Activated CD4-positive, alpha-beta T cell treated with anti-CD3 and anti-CD28 coated beads for 36 hours (primary cell): ENCODE results near the gene PSMD13. TPM values are rescaled to one million over a fixed set of nuclear protein-coding genes. Genes with fewer than 3 reads are reported as not detected.

ENCODE experiments used
- ATAC-seq: fragments of 200-7000 bp; cut with Tn5 transposase; one replicate; pipeline ENCODE4 v1.10.0; 2021; ENCODE audit warnings: mild to moderate bottlenecking, moderate library complexity
- CTCF ChIA-PET: fragments of 350-600 bp; sonication (Branson Sonifier 250); formaldehyde crosslinking; loops from one replicate; lab custom pipeline; 2021; ENCODE audit warnings: antibody characterized with exemption; lab: Charles Lee
- POLR2A ChIA-PET: fragments of 350-600 bp; sonication (Branson Sonifier 250); formaldehyde crosslinking; loops from one replicate; lab custom pipeline; 2021; ENCODE audit warnings: antibody characterized with exemption, inconsistent platforms; lab: Charles Lee
- DNase-seq: peaks from one replicate; pipeline ENCODE4 v3.0.0-alpha.2; 2020
- H3K27ac Mint-ChIP-seq: one replicate; pipeline ENCODE4 v1.8.0; 2021; ENCODE audit warnings: mixed read lengths
- H3K27me3 Mint-ChIP-seq: one replicate; pipeline ENCODE4 v1.8.0; 2021; ENCODE audit warnings: mixed read lengths
- H3K36me3 Mint-ChIP-seq: one replicate; pipeline ENCODE4 v1.8.0; 2021; ENCODE audit warnings: low read depth, mixed read lengths
- H3K4me1 Mint-ChIP-seq: one replicate; pipeline ENCODE4 v1.8.0; 2021; ENCODE audit warnings: mixed read lengths
- H3K4me3 Mint-ChIP-seq: one replicate; pipeline ENCODE4 v1.8.0; 2021; ENCODE audit warnings: mild to moderate bottlenecking, moderate library complexity, mixed read lengths
- H3K9me3 Mint-ChIP-seq: one replicate; pipeline ENCODE4 v1.8.0; 2021; ENCODE audit warnings: low read depth, mixed read lengths
- intact Hi-C, 2 experiments: fragments of 100-400 bp; cut with DNase I in 1 of 2; cut with micrococcal nuclease in 1 of 2; formaldehyde crosslinking; loops; one replicate each; pipeline versions ENCODE4 v1.14.2 to v1.15.1; 2022 to 2024; cut with DNase I, micrococcal nuclease
- total RNA-seq, 2 experiments: library from RNA; stranded (reverse); gene quantifications; one replicate each; pipeline ENCODE4 v1.2.3, GENCODE V29; 2021

The PSMD13 gene
- total RNA-seq, 2 experiments from 2014 or later: 134 to 212 TPM

DNA sequence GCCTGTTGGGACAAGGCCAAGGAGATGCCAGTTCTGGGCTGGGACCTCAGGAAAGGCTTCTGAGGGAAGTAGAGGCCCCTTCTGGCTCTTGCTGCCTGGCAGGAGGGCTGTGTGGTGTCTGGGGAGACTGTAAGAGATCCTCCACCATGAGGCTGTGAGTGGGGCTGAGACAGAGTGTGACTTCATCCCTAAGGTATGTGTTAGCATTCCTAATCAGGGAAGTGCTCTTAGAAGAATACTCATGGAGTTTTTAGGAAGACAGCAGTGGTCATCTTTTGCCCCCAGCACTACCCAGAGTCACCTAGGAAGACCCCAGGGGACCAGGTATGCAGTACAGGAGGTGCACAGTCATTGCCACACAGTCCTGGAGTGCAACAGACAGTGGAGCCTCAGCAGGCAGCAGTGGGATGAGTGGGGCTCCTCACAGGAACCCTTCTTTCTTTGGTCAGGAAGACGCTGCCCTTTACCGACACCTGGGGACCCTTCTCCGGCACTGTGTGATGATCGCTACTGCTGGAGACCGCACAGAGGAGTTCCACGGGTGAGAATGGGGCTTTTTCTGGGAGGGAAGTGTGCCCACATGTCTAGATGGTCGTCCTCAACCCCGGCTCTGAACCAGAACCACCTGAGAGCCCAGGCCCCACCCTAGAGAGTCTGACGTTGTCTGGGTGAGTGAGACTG, 26.5 kb upstream of the PSMD13 start:
- Mint-ChIP-seq H3K9me3 (no peaks in the 10 kb centered on the region), H3K27me3 (no peaks in the 10 kb centered on the region), H3K4me3 (peak overlapping the region; percentile 94), H3K4me1 (peaks cover 29% of the 10 kb centered on the region), H3K27ac (peak overlapping the region; percentile 64), H3K36me3 (peaks cover 69% of the 10 kb centered on the region)
- CTCF ChIA-PET: interaction anchor here (1.6 kb wide), 1 partner anchor 40 kb away, joined by 5 read pairs; no protein-coding TSS in a partner anchor
- POLR2A ChIA-PET: interaction anchor here (0.8 kb wide), 1 partner anchor 1633 kb away, joined by 3 read pairs; no protein-coding TSS in a partner anchor
- ATAC-seq (no peak), DNase-seq (no peak)
- intact Hi-C loops: no loop called here

DNA sequence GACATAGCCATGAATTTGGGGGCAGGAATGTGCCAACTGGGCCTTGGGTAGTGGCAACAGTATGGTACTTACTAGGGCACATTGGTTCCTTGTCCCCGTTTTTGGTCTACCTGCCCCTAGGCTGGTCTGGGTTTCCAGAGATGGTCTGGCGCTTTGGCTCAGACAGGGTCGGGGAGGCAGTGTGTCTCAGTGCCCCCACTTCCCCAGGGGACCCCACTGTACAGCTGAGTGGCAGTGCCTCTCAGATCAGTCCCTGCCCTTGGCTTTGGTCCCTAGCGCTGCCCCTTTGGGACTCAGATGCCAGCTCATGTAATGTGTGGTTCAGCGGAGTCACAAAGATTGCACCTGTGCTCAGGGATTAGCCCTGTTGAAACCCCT, 26.0 kb upstream of the PSMD13 start:
- peak overlapping the region; percentile 47 for H3K27ac Mint-ChIP-seq
- intact Hi-C loops: no loop called here
- H3K4me3 Mint-ChIP-seq: no peak overlapping the region
- H3K27me3 Mint-ChIP-seq: no peaks in the 10 kb centered on the region
- DNase-seq (no peak), ATAC-seq (no peak)
- peaks cover 70% of the 10 kb centered on the region for H3K36me3 Mint-ChIP-seq
- ChIA-PET CTCF (no interaction called here), POLR2A (no interaction called here)
- H3K9me3 Mint-ChIP-seq: no peaks in the 10 kb centered on the region
- peaks cover 23% of the 10 kb centered on the region for H3K4me1 Mint-ChIP-seq

GRCh38 chr11:211295-211694, 25.5 kb upstream of the PSMD13 start:
- DNase-seq (no peak), ATAC-seq (no peak)
- intact Hi-C loops: no loop called here
- peaks cover 18% of the 10 kb centered on the region for H3K4me1 Mint-ChIP-seq
- H3K36me3 Mint-ChIP-seq: peaks cover 67% of the 10 kb centered on the region
- H3K27me3 Mint-ChIP-seq: no peaks in the 10 kb centered on the region
- H3K9me3 Mint-ChIP-seq: no peaks in the 10 kb centered on the region
- ChIA-PET POLR2A (no interaction called here), CTCF (interaction anchor here (0.9 kb wide), 1 partner anchor 40 kb away, joined by 3 read pairs; no protein-coding TSS in a partner anchor)
- H3K4me3 Mint-ChIP-seq: no peak overlapping the region
- H3K27ac Mint-ChIP-seq: peak overlapping the region; percentile 47

DNA sequence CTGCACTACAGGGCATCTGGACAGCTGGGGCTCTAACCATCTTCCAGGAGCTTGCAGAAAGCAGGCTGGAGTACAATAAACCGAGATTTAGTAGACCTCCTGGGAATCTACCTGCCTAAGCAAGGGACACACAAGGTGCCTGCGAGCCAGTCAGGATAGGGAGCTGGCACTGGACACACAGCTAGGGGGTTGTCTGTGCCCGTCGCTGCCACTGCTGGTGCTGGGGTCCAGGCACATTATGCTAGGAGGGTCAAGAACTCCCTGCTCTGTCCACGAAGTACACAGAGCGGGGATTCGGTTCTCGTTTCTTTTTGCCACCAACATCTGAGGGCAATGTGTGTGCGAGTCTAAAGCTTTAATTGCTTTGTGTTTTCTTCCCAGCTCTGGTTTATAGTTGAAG, 25.0 kb upstream of the PSMD13 start:
- ChIA-PET POLR2A (no interaction called here), CTCF (interaction anchor here (0.9 kb wide), 1 partner anchor 39 kb away, joined by 3 read pairs; no protein-coding TSS in a partner anchor)
- H3K27ac Mint-ChIP-seq: peak overlapping the region; percentile 67
- H3K9me3 Mint-ChIP-seq: no peaks in the 10 kb centered on the region
- no peaks in the 10 kb centered on the region for H3K27me3 Mint-ChIP-seq
- no peak overlapping the region for H3K4me3 Mint-ChIP-seq
- peaks cover 18% of the 10 kb centered on the region for H3K4me1 Mint-ChIP-seq
- DNase-seq (no peak), ATAC-seq (no peak)
- peaks cover 65% of the 10 kb centered on the region for H3K36me3 Mint-ChIP-seq
- intact Hi-C loops: no loop called here

DNA sequence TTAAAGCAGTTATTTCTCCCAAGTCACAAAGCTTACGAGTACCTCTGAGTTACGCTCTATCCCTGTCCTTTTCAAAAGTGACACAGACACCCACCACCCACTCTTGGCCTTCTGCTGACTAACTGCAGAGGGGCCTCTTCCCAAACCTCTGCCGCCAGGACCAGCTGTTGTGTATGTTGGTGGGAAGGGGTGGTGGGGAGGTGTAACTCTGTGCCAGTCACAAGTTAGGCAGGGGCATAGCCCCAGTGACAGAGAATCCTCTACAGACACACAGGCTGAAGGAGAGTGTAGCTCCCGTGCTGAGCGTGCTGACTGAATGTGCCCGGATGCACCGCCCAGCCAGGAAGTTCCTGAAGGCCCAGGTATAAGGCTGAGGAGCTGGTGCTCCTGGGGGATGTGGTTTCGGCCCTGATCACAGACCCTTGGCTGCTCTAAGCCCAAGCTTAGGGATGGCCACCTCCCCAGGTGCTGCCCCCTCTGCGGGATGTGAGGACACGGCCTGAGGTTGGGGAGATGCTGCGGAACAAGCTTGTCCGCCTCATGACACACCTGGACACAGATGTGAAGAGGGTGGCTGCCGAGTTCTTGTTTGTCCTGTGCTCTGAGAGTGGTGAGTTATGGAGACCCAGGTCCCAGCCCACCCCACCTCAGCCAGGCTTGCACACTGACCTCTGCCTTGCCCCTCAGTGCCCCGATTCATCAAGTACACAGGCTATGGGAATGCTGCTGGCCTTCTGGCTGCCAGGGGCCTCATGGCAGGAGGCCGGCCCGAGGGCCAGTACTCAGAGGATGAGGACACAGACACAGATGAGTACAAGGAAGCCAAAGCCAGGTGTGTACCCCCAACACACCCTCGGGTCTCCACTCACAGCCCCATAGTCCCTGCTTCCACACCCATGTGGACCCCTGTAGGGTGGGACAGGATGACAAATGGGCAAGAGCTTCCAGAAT, 24.4 kb upstream of the PSMD13 start:
- intact Hi-C loops: no loop called here
- ChIA-PET POLR2A (no interaction called here), CTCF (interaction anchor here (0.9 kb wide), 1 partner anchor 39 kb away, joined by 3 read pairs; no protein-coding TSS in a partner anchor)
- H3K9me3 Mint-ChIP-seq: no peaks in the 10 kb centered on the region
- peaks cover 63% of the 10 kb centered on the region for H3K36me3 Mint-ChIP-seq
- no peaks in the 10 kb centered on the region for H3K27me3 Mint-ChIP-seq
- ATAC-seq (no peak), DNase-seq (no peak)
- H3K4me3 Mint-ChIP-seq: no peak overlapping the region
- peak overlapping the region; percentile 67 for H3K27ac Mint-ChIP-seq
- H3K4me1 Mint-ChIP-seq: peaks cover 19% of the 10 kb centered on the region

DNA sequence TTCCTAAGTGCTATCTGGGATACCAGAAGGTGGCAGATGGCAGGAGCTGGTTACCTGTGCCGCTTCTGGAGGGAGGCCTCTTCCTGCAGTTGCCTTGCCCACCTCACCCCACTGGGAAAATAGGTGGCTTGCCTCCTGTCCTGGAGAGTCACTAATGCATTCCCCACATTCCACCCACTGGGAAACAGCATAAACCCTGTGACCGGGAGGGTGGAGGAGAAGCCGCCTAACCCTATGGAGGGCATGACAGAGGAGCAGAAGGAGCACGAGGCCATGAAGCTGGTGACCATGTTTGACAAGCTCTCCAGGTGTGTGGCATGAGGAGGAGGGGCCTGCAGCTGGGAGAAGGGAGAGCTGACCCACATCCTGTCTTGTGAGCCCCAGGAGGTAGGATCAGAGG, 23.7 kb upstream of the PSMD13 start:
- POLR2A ChIA-PET: no interaction called here

DNA sequence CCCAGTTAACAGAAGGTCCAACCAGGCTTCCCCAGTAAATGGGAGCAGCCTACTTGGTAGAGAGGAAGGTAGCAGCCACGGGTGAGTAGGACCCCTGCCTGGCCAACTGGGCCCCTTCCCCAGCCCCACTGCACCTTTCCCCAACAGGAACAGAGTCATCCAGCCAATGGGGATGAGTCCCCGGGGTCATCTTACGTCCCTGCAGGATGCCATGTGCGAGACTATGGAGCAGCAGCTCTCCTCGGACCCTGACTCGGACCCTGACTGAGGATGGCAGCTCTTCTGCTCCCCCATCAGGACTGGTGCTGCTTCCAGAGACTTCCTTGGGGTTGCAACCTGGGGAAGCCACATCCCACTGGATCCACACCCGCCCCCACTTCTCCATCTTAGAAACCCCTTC, 22.7 kb upstream of the PSMD13 start:
- DNase-seq (no peak), ATAC-seq (no peak)
- H3K27me3 Mint-ChIP-seq: no peaks in the 10 kb centered on the region
- intact Hi-C loops: no loop called here
- no peak overlapping the region for H3K4me3 Mint-ChIP-seq
- ChIA-PET POLR2A (interaction anchor here (0.6 kb wide), 1 partner anchor 141 kb away, joined by 3 read pairs; no protein-coding TSS in a partner anchor), CTCF (no interaction called here)
- peaks cover 54% of the 10 kb centered on the region for H3K36me3 Mint-ChIP-seq
- peaks cover 26% of the 10 kb centered on the region for H3K4me1 Mint-ChIP-seq
- H3K9me3 Mint-ChIP-seq: no peaks in the 10 kb centered on the region
- no peak overlapping the region for H3K27ac Mint-ChIP-seq

More for the DNA sequence above, 23.7 kb upstream of the PSMD13 start:
- H3K4me3 Mint-ChIP-seq: no peak overlapping the region
- H3K27ac Mint-ChIP-seq: peak overlapping the region; percentile 47
- intact Hi-C loops: no loop called here
- peaks cover 26% of the 10 kb centered on the region for H3K4me1 Mint-ChIP-seq
- peaks cover 61% of the 10 kb centered on the region for H3K36me3 Mint-ChIP-seq
- CTCF ChIA-PET: no interaction called here
- no peaks in the 10 kb centered on the region for H3K27me3 Mint-ChIP-seq
- no peaks in the 10 kb centered on the region for H3K9me3 Mint-ChIP-seq
- no peak for DNase-seq
- ATAC-seq: no peak

DNA sequence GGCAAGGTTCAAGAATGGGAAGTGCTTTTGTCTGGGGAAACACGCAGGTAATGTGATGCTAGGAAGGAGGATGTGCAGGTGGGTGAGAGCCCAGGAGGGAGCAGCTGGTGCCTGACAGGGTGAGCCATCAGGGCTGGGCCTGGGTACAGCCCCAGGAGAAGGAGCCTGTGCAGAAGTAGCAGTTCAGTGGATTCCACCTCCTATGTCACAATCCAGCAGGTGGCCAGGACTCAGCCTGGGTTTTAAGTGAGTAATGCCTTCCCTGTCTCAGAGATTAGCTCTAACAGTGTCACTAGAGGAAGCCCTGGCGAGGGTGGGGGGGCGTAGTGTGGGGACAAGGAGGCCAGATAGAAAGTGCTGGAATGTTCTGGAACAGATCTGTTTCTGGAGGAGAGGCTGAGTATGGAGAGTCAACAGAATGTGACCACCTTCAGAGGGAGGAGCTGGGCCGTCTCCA, 21.2 kb upstream of the PSMD13 start:
- no peaks in the 10 kb centered on the region for H3K9me3 Mint-ChIP-seq
- intact Hi-C loops: no loop called here
- ChIA-PET CTCF (interaction anchor here (0.6 to 1.6 kb wide), 3 partner anchors 9 to 90 kb away, joined by 3 to 5 read pairs (median 5); partner anchors contain the start of genes BET1L and RIC8A), POLR2A (no interaction called here)
- no peak overlapping the region for H3K4me3 Mint-ChIP-seq
- DNase-seq (no peak), ATAC-seq (no peak)
- no peaks in the 10 kb centered on the region for H3K27me3 Mint-ChIP-seq
- H3K27ac Mint-ChIP-seq: peak overlapping the region; percentile 63
- peaks cover 13% of the 10 kb centered on the region for H3K4me1 Mint-ChIP-seq
- H3K36me3 Mint-ChIP-seq: peaks cover 48% of the 10 kb centered on the region

DNA sequence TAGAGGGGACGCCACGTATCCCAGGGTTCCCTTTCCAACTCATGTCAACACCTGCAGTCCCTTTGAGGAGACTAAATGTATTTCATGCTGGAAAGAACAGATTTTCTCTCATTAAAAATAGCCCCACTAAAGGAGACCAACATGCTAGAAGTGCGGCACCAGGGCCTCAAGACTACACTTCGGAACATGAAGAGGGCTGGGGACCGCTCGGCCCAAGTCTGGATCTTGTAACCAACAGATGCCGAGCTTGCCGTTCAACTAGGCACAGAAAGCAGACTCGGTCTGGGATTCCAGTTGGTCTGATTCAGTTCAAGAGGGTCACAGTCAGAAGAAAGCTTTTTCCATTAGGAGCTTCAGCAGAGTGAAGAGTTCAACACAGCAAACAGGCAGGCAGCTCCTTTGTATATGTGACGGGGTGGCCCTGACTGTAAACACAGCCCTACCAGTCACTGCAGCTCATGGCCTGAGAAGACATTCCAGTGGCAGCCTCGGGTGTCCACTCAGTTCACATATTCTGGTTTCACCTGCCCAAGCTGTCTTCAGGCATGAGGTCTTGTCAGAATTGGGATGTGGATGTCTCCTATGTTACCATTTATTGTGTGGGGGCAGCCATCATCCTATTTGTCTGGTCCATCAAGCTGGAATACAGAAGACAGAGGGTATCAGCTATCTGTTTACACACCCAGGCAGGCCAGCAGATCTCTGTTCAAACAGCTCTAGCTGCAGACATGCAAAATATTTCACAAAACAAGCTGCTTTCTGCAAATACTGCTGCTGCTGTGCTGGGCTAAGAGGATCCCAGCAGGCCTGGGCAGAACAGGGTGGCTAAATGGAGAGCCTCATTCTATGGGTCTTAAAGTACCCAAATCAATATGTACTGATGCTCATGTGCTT, 20.4 kb upstream of the PSMD13 start:
- H3K4me3 Mint-ChIP-seq: no peak overlapping the region
- peaks cover 11% of the 10 kb centered on the region for H3K4me1 Mint-ChIP-seq
- CTCF ChIA-PET: interaction anchor here (1.1 to 1.6 kb wide), 7 partner anchors 9 to 89 kb away, joined by 3 to 5 read pairs (median 4); partner anchors contain the start of genes BET1L and RIC8A
- H3K36me3 Mint-ChIP-seq: peaks cover 41% of the 10 kb centered on the region
- H3K27me3 Mint-ChIP-seq: no peaks in the 10 kb centered on the region
- peak overlapping the region; percentile 63 for H3K27ac Mint-ChIP-seq
- ATAC-seq (no peak), DNase-seq (no peak)
- intact Hi-C loops: no loop called here
- H3K9me3 Mint-ChIP-seq: no peaks in the 10 kb centered on the region
- POLR2A ChIA-PET: interaction anchor here (0.8 kb wide), 1 partner anchor 9 kb away, joined by 3 read pairs; the partner anchor contains the start of genes BET1L and RIC8A

DNA sequence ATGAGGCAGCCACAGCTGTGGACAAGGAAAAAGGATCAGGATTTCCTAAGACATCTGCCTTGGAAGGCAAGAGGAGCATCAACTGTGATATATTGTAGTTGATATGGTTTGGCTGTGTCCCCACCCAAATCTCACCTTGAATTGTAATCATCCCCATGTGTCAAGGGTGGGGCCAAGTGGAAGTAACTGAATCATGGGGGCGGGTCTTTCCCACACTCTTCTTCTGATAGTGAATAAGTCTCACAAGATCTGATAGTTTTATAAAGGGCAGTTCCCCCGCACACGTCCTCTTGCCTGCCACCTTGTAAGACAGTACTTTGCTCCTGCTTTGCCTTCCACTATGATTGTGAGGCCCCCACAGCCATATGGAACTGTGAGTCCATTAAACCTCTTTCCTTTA, 19.1 kb upstream of the PSMD13 start:
- intact Hi-C loops: no loop called here
- POLR2A ChIA-PET: no interaction called here
- Mint-ChIP-seq H3K27ac (no peak overlapping the region), H3K4me3 (no peak overlapping the region), H3K4me1 (peaks cover 8% of the 10 kb centered on the region), H3K36me3 (peaks cover 30% of the 10 kb centered on the region), H3K27me3 (no peaks in the 10 kb centered on the region), H3K9me3 (no peaks in the 10 kb centered on the region)
- CTCF ChIA-PET: interaction anchor here (1.5 to 1.6 kb wide), 2 partner anchors 10 to 29 kb away, joined by 3 to 4 read pairs; no protein-coding TSS in a partner anchor
- DNase-seq (no peak), ATAC-seq (no peak)
